Ectodermal cell (in vitro differentiated cells): ENCODE measurements around the gene TERT.
A peak's percentile ranks its signal among the peaks of the same experiment; 100 is the strongest.
"Not testable (repeated sequence)": the region's sequence is repeated elsewhere in the genome, so short reads cannot be mapped to it uniquely, and the experiment has no call there.

Source experiments
- H3K27ac ChIP-seq: 2 replicates; pipeline ENCODE4 v1.7.0; 2013; ENCODE audit warnings: mild to moderate bottlenecking, low read depth, low read length; ENCODE audit not compliant: insufficient read depth, poor library complexity, severe bottlenecking
- H3K27me3 ChIP-seq: 2 replicates; pipeline ENCODE4 v1.7.0; 2013; ENCODE audit warnings: mild to moderate bottlenecking, low read length; ENCODE audit not compliant: insufficient read depth, control insufficient read depth, poor library complexity, severe bottlenecking
- H3K36me3 ChIP-seq: one replicate; pipeline ENCODE4 v1.7.0; 2013; ENCODE audit warnings: low read length; ENCODE audit not compliant: control insufficient read depth, insufficient read depth
- H3K4me1 ChIP-seq: one replicate; pipeline ENCODE4 v1.7.0; 2013; ENCODE audit warnings: low read length; ENCODE audit not compliant: control insufficient read depth, insufficient read depth
- H3K4me3 ChIP-seq: 2 replicates; pipeline ENCODE4 v1.7.0; 2013; ENCODE audit warnings: low read depth, low read length, control low read depth; ENCODE audit not compliant: insufficient read depth
- H3K9me3 ChIP-seq: 2 replicates; pipeline ENCODE4 v1.7.0; 2013; ENCODE audit warnings: mild to moderate bottlenecking, low read length, moderate library complexity; ENCODE audit not compliant: control insufficient read depth
- WGBS, 2 experiments: methylation state at CpG; one replicate each; pipeline ENCODE4 v1.1.7; 2013; ENCODE audit warnings: missing lambda C conversion rate in 2 of 2; 5-methylcytosine and 5-hydroxymethylcytosine counted together

Gene TERT

DNA sequence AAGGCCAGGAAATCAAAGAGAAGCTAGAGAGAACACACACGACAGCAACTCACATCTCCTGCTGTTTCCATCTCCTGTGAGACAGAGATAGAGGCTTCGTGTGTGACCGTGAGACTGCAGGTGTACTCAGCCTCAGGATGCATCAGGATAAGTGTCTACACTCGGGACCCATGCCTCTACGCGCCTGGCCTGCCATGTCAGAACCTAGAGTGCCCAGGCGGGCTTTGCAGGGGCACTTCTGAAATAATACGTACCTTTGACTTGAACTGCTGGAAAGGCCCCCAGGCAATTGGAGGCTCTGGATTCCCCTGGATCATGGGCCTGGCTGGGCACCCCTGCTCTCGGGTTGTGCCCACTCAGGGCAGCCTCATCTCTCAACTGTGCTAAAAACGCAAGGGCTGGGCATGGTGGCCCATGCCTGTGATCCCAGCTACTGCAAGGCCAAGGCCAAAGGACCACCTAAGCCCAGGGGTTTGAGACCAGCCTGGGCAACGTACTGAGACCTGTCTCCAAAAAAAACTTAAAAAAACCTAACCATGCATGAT, 37.1 kb upstream of the TERT start:
- Histone ChIP-seq H3K36me3 (peaks cover 37% of the 10 kb centered on the region), H3K4me1 (no peaks in the 10 kb centered on the region), H3K9me3 (no peaks in the 10 kb centered on the region), H3K27ac (no peak overlapping the region), H3K4me3 (no peak overlapping the region), H3K27me3 (no peaks in the 10 kb centered on the region)
- WGBS, 2 experiments: 94 to 95% methylated on average over 11 of the region's 11 CpGs

DNA sequence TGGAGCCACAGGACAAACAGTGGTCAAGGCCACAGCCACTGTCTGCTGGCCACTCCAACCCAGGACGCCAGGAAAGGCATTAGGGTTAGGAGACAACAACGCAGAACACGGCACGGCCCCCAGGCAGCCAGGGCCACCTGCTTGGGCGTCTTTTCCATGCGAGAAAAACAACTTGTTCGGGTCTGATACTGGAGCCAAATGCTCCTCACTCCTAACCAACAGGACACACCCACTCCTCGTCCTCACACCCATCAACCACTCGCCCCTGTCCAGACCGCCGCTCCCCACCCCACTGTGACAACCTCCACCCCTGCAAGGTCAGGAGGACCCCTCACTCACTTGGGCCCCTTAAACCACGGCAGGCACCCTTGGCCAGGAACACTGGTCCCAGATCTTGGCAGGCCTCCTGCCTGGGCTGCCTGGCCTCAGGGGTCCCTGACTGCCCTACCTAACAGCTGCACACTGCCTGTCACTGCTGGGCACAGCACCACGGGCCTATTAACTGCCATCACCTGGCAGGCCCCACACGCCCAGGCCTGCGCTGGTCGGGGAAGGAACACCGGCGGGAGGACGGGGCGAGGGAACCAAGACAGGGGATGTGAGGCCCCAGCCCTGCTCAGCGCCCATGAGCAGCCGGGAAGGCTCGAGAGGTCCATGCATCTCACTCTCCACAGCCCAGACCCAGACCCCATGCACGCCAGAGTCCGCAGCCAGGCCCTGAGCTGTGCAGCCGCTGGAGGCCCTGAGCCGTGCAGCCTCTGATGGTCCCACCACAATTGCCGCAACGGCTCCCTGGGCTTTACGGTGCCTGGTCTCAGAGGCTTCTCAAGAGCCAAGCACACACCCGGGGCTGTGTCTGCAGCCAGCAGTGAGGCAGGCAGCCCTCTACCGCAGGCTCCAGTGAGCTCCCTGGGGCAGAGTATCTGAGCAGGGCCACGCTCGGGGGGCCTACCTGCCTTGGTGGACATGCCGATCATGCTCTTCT, 36.3 kb upstream of the TERT start:
- H3K27ac ChIP-seq: no peak overlapping the region
- 96 to 97% methylated on average over 35 of the region's 35 CpGs for WGBS, 2 experiments

DNA sequence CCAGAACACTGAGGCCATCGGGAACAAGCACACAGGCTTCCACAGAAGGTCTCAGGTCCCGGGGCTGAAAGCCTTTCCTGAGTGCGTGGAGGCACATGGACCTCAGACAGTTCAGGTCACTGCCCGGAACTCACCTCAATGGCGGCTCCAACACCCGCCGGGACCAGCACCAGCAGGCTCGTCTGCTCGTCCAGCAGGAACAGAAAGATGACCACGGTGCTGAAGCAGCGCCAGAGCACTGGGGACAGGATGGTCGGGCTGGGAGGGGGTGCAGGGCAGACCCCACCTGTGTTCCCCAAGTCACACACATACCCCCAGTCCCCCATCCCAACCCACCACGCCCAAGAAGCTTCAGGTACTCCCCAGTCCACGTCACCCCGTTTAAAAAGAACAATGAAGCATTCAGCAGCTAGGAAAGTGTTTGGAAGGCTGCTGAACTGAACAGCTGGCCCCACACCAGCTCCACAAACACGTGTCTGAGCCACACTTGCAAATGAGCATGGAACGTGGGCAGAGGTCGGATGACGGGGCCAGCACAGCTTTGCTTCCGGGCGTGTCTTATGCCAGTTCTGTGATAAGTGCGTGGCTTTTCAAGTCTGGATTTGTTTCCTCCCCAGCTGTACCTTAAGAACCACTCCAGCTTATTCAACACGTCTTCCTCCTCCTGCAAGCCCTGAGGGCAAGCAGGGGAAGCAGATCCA, 35.4 kb upstream of the TERT start:
- WGBS, 2 experiments: 95 to 96% methylated on average over 23 of the region's 23 CpGs
- H3K9me3 ChIP-seq: no peaks in the 10 kb centered on the region
- H3K36me3 ChIP-seq: peaks cover 35% of the 10 kb centered on the region
- no peaks in the 10 kb centered on the region for H3K27me3 ChIP-seq
- no peaks in the 10 kb centered on the region for H3K4me1 ChIP-seq
- H3K27ac ChIP-seq: no peak overlapping the region
- H3K4me3 ChIP-seq: no peak overlapping the region

More for the DNA sequence above, 36.3 kb upstream of the TERT start:
- no peaks in the 10 kb centered on the region for H3K4me1 ChIP-seq
- H3K27me3 ChIP-seq: no peaks in the 10 kb centered on the region
- H3K36me3 ChIP-seq: peaks cover 37% of the 10 kb centered on the region
- no peak overlapping the region for H3K4me3 ChIP-seq
- H3K9me3 ChIP-seq: no peaks in the 10 kb centered on the region

- peaks cover 34% of the 10 kb centered on the region for H3K36me3 ChIP-seq
- no peaks in the 10 kb centered on the region for H3K27me3 ChIP-seq
- H3K27ac ChIP-seq: no peak overlapping the region
- no peak overlapping the region for H3K4me3 ChIP-seq
- 95 to 96% methylated on average over 9 of the region's 9 CpGs for WGBS, 2 experiments
- H3K4me1 ChIP-seq: no peaks in the 10 kb centered on the region
- H3K9me3 ChIP-seq: no peaks in the 10 kb centered on the region
These were observed 34.3 kb upstream of the TERT start for GRCh38 chr5:1329111-1329579.

- not testable (repeated sequence) for H3K9me3 ChIP-seq, H3K27me3 ChIP-seq, H3K4me1 ChIP-seq, H3K4me3 ChIP-seq
- 89 to 90% methylated on average over 7 of the region's 7 CpGs for WGBS, 2 experiments
- Histone ChIP-seq H3K36me3 (peaks cover 27% of the 10 kb centered on the region), H3K27ac (peak overlapping the region; percentile 71)
These were observed 33.6 kb upstream of the TERT start for GRCh38 chr5:1328237-1329110.

- H3K4me3 ChIP-seq, H3K4me1 ChIP-seq, H3K9me3 ChIP-seq, H3K27me3 ChIP-seq: not testable (repeated sequence)
- 92 to 93% methylated on average over 6 of the region's 6 CpGs for WGBS, 2 experiments
- Histone ChIP-seq H3K36me3 (peaks cover 28% of the 10 kb centered on the region), H3K27ac (peak overlapping the region; percentile 79)
These were observed 32.3 kb upstream of the TERT start for GRCh38 chr5:1326901-1327756.

- H3K4me1 ChIP-seq: not testable (repeated sequence)
- 90 to 94% methylated on average over 5 of the region's 5 CpGs for WGBS, 2 experiments
These were observed 31.6 kb upstream of the TERT start for GRCh38 chr5:1326532-1326875.

GRCh38 chr5:1325870-1326531, 31.1 kb upstream of the TERT start:
- Histone ChIP-seq H3K27me3 (no peaks in the 10 kb centered on the region), H3K27ac (no peak overlapping the region), H3K9me3 (no peaks in the 10 kb centered on the region), H3K4me3 (no peak overlapping the region), H3K36me3 (peaks cover 35% of the 10 kb centered on the region), H3K4me1 (no peaks in the 10 kb centered on the region)
- WGBS, 2 experiments: 95% methylated on average over 22 of the region's 22 CpGs

More at GRCh38 chr5:1326532-1326875, 31.6 kb upstream of the TERT start:
- H3K9me3 ChIP-seq, H3K4me3 ChIP-seq, H3K27me3 ChIP-seq: not testable (repeated sequence)
- H3K36me3 ChIP-seq: peaks cover 32% of the 10 kb centered on the region
- peak overlapping the region; percentile 50 for H3K27ac ChIP-seq
